HCT116 (cell line): ENCODE results near the gene PILRA.

Experiments used
- EGR1 ChIP-seq: IDR thresholded peaks from 2 replicates; pipeline ENCODE4 v1.6.1; 2012; ENCODE audit warnings: low read depth
- EZH2 ChIP-seq: fragments of 200-600 bp; sonication (generic); IDR thresholded peaks from 2 replicates; pipeline ENCODE4 v1.6.1; 2017; ENCODE audit warnings: antibody characterized with exemption, mixed run types
- POLR2A ChIP-seq: IDR thresholded peaks from 2 replicates; pipeline ENCODE4 v1.7.0; 2011; ENCODE audit warnings: borderline replicate concordance; ENCODE audit not compliant: insufficient read depth, insufficient read length; ENCODE audit errors: extremely low read depth
- POLR2AphosphoS5 ChIP-seq: IDR thresholded peaks from 2 replicates; pipeline ENCODE4 v1.6.1; 2011; ENCODE audit warnings: mild to moderate bottlenecking, low read depth, low read length, moderate library complexity
- SIN3A ChIP-seq: IDR thresholded peaks from 2 replicates; pipeline ENCODE4 v1.6.1; 2012; ENCODE audit warnings: low read depth
- TCF7L2 ChIP-seq: IDR thresholded peaks from 2 replicates; pipeline ENCODE4 v1.7.0; 2011; ENCODE audit warnings: borderline replicate concordance, inconsistent platforms; ENCODE audit not compliant: insufficient read depth, insufficient read length; ENCODE audit errors: extremely low read depth
- YY1 ChIP-seq: IDR thresholded peaks from 2 replicates; pipeline ENCODE4 v1.6.1; 2011; ENCODE audit warnings: low read length, low read depth, moderate library complexity, mild to moderate bottlenecking; ENCODE audit not compliant: insufficient replicate concordance; ENCODE audit errors: extremely low read depth
- TF ChIP-seq, protein P1 (sequence below), 3 experiments: fragments of 200-600 bp in 1 of 3; sonication (generic) in 1 of 3; IDR thresholded peaks in 2 of 3; conservative IDR thresholded peaks in 1 of 3; 2 replicates each; pipeline ENCODE4 v1.5.1; 2012 to 2017; ENCODE audit warnings: low read depth in 2 of 3, low read length in 2 of 3, antibody characterized with exemption in 1 of 3, borderline replicate concordance in 1 of 3, control low read depth in 1 of 3, mild to moderate bottlenecking in 1 of 3, mixed read lengths in 1 of 3, mixed run types in 1 of 3, moderate library complexity in 1 of 3; ENCODE audit not compliant: insufficient read depth in 1 of 3
- TF ChIP-seq, protein P2 (sequence below): IDR thresholded peaks from 2 replicates; pipeline ENCODE4 v1.6.1; 2012; ENCODE audit warnings: low read depth
- TF ChIP-seq, protein P3 (sequence below): IDR thresholded peaks from 2 replicates; pipeline ENCODE4 v1.6.1; 2012
- TF ChIP-seq, protein P4 (sequence below): IDR thresholded peaks from 2 replicates; pipeline ENCODE4 v1.6.1; 2011; ENCODE audit warnings: mild to moderate bottlenecking, low read length, moderate library complexity; ENCODE audit not compliant: insufficient replicate concordance; ENCODE audit errors: extremely low read depth

DNA sequence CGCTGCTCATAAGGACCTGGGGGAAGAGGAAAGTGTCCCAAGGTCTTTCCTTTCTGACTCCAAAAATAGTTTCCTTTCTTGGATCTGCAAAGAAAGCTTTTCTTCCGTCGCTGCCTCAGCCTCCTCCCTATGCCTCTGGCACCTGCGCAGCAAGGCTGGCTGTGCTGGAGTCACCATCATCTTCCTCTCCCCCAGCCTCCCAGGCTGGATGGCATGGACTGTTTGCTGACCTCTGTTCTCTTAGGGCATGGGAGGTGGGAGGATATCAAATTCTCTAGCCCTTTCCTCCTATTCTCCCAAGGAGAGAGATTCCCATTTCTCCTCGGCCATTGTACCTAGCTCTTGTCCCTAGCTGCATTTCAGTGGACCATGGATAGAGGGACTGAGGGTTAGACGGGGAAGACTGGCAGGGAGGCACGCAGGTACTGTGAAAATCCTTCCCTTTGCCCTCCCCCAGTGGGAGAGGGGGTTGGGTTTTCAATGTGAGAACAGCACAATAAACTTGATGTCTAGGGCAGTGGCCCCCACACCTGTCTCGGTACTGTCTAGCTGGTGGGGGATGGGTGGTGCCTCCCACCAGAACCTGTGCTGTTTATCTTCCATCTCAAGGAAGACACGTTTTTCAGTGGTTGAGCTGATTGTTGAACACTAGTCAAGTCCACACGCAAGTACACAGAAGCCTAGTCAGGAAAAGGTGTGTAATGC, 60.5 kb downstream of the PILRA start:
- TF ChIP-seq, protein P1, sequence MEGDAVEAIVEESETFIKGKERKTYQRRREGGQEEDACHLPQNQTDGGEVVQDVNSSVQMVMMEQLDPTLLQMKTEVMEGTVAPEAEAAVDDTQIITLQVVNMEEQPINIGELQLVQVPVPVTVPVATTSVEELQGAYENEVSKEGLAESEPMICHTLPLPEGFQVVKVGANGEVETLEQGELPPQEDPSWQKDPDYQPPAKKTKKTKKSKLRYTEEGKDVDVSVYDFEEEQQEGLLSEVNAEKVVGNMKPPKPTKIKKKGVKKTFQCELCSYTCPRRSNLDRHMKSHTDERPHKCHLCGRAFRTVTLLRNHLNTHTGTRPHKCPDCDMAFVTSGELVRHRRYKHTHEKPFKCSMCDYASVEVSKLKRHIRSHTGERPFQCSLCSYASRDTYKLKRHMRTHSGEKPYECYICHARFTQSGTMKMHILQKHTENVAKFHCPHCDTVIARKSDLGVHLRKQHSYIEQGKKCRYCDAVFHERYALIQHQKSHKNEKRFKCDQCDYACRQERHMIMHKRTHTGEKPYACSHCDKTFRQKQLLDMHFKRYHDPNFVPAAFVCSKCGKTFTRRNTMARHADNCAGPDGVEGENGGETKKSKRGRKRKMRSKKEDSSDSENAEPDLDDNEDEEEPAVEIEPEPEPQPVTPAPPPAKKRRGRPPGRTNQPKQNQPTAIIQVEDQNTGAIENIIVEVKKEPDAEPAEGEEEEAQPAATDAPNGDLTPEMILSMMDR (IDR thresholded peaks at IDR 0.05 in 2 of 3, conservative IDR thresholded peaks at IDR 0.05 in 1 of 3; ENCODE audit: borderline replicate concordance in 1 of 3, insufficient read depth in 1 of 3, low read depth in 2 of 3, low read length in 2 of 3): no peak
- TF ChIP-seq, protein P2, sequence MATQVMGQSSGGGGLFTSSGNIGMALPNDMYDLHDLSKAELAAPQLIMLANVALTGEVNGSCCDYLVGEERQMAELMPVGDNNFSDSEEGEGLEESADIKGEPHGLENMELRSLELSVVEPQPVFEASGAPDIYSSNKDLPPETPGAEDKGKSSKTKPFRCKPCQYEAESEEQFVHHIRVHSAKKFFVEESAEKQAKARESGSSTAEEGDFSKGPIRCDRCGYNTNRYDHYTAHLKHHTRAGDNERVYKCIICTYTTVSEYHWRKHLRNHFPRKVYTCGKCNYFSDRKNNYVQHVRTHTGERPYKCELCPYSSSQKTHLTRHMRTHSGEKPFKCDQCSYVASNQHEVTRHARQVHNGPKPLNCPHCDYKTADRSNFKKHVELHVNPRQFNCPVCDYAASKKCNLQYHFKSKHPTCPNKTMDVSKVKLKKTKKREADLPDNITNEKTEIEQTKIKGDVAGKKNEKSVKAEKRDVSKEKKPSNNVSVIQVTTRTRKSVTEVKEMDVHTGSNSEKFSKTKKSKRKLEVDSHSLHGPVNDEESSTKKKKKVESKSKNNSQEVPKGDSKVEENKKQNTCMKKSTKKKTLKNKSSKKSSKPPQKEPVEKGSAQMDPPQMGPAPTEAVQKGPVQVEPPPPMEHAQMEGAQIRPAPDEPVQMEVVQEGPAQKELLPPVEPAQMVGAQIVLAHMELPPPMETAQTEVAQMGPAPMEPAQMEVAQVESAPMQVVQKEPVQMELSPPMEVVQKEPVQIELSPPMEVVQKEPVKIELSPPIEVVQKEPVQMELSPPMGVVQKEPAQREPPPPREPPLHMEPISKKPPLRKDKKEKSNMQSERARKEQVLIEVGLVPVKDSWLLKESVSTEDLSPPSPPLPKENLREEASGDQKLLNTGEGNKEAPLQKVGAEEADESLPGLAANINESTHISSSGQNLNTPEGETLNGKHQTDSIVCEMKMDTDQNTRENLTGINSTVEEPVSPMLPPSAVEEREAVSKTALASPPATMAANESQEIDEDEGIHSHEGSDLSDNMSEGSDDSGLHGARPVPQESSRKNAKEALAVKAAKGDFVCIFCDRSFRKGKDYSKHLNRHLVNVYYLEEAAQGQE: no peak
- TF ChIP-seq EZH2: no peak
- TF ChIP-seq POLR2AphosphoS5: no peak
- no peak for TF ChIP-seq EGR1
- no peak for TF ChIP-seq POLR2A
- TF ChIP-seq, protein P3, sequence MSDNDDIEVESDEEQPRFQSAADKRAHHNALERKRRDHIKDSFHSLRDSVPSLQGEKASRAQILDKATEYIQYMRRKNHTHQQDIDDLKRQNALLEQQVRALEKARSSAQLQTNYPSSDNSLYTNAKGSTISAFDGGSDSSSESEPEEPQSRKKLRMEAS: no peak
- no peak for TF ChIP-seq YY1
- TF ChIP-seq, protein P4, sequence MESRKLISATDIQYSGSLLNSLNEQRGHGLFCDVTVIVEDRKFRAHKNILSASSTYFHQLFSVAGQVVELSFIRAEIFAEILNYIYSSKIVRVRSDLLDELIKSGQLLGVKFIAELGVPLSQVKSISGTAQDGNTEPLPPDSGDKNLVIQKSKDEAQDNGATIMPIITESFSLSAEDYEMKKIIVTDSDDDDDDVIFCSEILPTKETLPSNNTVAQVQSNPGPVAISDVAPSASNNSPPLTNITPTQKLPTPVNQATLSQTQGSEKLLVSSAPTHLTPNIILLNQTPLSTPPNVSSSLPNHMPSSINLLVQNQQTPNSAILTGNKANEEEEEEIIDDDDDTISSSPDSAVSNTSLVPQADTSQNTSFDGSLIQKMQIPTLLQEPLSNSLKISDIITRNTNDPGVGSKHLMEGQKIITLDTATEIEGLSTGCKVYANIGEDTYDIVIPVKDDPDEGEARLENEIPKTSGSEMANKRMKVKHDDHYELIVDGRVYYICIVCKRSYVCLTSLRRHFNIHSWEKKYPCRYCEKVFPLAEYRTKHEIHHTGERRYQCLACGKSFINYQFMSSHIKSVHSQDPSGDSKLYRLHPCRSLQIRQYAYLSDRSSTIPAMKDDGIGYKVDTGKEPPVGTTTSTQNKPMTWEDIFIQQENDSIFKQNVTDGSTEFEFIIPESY: no peak
- TF ChIP-seq TCF7L2: no peak
- TF ChIP-seq SIN3A: no peak
